RWPE1 (cell line): ENCODE results near the gene SYVN1.
A peak's percentile ranks its signal among the peaks of the same experiment; 100 is the strongest.

Experiments
- CTCF ChIA-PET: fragments of 350-600 bp; sonication (Branson Sonifier 250); formaldehyde crosslinking; extraction: SDS; loops from one replicate; lab custom pipeline; 2021; lab: Yijun Ruan, JAX
- POLR2A ChIA-PET: fragments of 400-600 bp; formaldehyde crosslinking; extraction: SDS; loops from one replicate; lab custom pipeline; 2020; ENCODE audit warnings: antibody characterized with exemption; ENCODE audit not compliant: low non-redundant PET; lab: Yijun Ruan, JAX
- DNase-seq: peaks from one replicate; pipeline ENCODE4 v3.0.0; 2012; ENCODE audit warnings: low spot score
- H3K27ac ChIP-seq: fragments of 450-650 bp; 2 replicates; pipeline ENCODE4 v1.5.1; 2017
- TF ChIP-seq, protein P1 (sequence below): fragments of 450-650 bp; conservative IDR thresholded peaks from 2 replicates; pipeline ENCODE4 v1.5.1; 2017; ENCODE audit warnings: low read depth, mild to moderate bottlenecking

Gene SYVN1

DNA sequence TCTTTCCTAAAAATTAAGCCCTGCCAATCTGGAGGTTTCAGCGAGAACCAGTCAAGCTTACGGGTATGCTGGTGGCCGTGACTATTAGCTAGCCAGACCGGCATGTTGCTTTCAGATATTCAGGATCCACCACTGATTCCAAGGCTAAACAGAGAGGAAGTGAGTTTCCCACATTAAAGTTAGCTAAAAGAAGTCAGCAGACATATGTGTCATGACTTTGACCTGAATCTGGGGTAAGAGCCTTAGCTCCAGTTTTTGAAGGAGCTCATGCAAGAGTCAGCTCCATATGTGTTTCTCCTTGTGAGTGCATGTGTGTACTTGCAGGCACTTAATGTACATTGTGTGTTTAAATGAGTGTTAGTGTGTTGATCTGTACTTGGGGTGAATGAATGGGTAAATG, 48.9 kb downstream of the SYVN1 start:
- TF ChIP-seq, protein P1, sequence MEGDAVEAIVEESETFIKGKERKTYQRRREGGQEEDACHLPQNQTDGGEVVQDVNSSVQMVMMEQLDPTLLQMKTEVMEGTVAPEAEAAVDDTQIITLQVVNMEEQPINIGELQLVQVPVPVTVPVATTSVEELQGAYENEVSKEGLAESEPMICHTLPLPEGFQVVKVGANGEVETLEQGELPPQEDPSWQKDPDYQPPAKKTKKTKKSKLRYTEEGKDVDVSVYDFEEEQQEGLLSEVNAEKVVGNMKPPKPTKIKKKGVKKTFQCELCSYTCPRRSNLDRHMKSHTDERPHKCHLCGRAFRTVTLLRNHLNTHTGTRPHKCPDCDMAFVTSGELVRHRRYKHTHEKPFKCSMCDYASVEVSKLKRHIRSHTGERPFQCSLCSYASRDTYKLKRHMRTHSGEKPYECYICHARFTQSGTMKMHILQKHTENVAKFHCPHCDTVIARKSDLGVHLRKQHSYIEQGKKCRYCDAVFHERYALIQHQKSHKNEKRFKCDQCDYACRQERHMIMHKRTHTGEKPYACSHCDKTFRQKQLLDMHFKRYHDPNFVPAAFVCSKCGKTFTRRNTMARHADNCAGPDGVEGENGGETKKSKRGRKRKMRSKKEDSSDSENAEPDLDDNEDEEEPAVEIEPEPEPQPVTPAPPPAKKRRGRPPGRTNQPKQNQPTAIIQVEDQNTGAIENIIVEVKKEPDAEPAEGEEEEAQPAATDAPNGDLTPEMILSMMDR = no peak
- ChIA-PET POLR2A (no interaction called here), CTCF (interaction anchor here (1.6 kb wide), 1 partner anchor 25 kb away, joined by 5 read pairs; no protein-coding TSS in a partner anchor)
- peak overlapping the region; percentile 86 for H3K27ac ChIP-seq
- DNase-seq = no peak

DNA sequence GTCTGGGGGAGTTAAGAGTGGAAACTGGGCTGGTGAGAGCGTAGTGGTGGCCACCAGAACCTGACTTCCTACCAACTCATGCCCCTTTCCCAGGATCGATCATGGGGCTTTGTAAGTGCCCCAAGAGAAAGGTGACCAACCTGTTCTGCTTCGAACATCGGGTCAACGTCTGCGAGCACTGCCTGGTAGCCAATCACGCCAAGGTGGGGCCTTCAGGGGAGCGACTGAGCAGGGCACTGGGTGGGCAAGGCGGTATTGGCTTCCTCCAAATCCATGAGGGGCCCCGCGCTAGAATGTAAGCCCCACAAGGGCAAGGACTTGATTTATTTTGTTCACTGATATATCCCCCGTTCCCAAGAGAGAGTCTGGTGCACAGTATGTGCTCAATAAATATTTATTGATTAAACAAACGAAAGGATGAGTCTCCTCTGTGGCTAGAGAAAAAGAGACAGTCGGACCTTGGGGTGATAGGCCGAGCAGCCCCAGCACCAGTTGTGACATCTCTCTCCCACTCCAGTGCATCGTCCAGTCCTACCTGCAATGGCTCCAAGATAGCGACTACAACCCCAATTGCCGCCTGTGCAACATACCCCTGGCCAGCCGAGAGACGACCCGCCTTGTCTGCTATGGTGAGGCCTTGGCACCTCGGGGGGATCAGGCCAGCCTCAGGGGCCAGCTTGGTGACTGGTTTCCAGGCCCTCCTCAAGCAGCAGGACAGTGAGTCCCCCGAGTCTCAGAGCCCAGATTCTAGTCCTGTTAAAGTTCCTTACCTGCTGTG, 49.5 kb downstream of the SYVN1 start:
- ChIA-PET POLR2A (no interaction called here), CTCF (interaction anchor here (1.6 kb wide), 1 partner anchor 26 kb away, joined by 5 read pairs; no protein-coding TSS in a partner anchor)
- no peak for DNase-seq
- H3K27ac ChIP-seq = peak overlapping the region; percentile 86
- TF ChIP-seq, protein P1 = no peak

DNA sequence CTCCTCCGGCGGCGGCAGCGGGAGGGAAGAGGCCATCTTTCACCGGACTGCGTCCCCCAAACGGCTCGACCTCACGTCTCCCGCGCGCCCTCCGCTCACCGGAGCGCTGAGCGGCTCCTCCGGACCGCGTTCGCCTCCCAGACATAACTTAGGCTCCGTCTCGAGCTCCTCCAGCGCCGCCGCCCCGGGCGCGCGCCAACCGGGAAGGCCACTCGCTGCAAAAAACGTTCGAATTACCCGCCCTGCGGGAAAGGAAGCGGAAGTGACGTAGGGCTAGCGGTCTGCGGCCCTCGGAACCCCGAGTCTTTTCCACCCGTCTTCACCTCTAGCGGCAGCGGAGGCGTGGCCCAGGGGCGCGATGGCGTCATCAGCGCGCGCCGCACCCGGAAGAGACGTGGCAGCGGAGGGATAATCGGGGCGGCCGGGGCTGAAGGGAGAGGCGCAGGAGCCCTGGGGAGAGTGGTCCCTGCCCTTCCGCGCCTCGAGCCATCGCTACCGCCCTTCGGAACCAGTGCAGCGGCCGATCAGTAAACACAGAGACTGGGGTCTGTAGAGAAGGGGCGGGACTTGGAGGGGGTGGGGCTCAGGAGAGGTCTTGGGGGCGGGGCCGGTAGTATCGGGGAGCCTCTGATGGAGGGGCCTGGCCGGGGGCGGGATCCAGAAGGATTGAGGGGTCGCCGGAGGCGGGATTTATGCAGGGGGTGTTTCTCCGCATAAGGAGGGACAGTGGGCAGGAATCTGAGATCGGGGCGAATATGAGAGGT, 50.3 kb downstream of the SYVN1 start, which contains the start of the genes CDCA5 and ZFPL1:
CDCA5 (minus strand) TSS at position 207 of the 764 bp plus-strand sequence; CDS start at position 145, 62 bp downstream.
ZFPL1 (plus strand) TSS at position 389 of the 764 bp plus-strand sequence. CDS start 477 bp downstream, outside the sequence.
- H3K27ac ChIP-seq = peak within 1 kb of the TSS; percentile 86
- peak; percentile 97 for DNase-seq
- TF ChIP-seq, protein P1 = no peak
- ChIA-PET CTCF (no interaction called here), POLR2A (interaction anchor here (0.7 kb wide), 1 partner anchor 26 kb away, joined by 3 read pairs; the partner anchor contains the start of gene NAALADL1)

DNA sequence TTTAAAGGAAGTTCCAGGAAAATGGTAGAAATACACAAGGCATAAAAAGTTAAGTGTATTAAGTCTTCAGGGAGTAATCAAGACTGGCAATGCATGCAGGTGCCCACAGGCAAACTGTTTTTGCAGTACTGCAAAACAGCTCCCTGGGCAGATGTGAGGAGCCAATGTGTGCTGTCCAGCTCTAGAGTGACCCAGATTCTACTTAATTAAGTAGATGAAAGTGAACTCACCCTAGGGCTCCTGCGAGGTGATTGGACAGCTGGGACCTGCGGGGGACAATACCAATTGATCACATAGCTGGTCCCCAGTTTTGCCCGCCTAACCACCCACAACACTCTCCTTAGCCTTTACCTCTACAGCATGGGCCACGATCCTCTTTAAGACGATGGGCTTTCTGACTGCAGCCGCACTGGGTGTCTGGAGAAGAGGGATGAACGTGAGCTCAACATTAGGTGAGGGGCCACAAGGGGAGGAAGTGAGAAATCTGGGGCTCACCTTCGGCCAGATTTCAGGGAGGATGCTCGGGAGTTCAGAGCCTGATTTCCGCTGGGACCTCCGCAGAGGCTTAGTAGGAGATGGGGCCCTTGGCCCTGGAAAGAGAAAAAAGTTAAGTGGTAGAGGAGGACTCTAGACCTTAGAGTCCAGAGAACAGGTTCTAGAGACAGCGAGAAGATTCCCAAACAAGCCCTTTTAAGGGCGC, 51.0 kb downstream of the SYVN1 start:
- CTCF ChIA-PET = no interaction called here
- DNase-seq = no peak
- H3K27ac ChIP-seq = peak overlapping the region; percentile 86
- TF ChIP-seq, protein P1 = no peak
- POLR2A ChIA-PET = interaction anchor here (0.7 kb wide), 1 partner anchor 25 kb away, joined by 3 read pairs; the partner anchor contains the start of gene NAALADL1

DNA sequence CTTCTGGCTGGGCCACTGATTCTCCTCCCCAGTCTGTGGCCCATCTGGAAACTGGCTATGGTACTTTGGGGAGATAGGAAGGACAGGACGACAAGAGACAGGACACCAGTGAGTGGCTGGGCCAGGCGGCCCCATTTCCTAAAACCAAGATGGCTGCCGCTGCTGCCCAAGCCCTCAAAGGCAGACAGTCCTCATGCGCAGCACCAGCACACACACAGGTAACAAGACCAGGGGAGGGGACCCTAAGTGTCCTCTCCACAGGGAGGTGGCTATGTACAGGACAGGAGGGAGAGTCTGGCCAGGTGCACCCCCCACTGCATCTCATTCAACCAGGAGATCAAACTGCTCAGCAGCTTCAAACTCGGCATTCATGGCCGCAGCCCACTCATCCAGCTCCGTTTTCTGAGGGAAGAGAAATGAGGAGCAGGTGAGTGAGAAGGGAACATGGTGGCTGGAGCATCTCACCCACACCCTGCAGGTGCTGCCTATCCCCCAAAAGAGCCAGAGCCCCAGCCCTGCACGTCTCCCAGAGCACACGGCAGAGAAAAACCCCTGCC, 55.5 kb downstream of the SYVN1 start:
- TF ChIP-seq, protein P1 = no peak
- ChIA-PET CTCF (interaction anchor here (0.7 kb wide), 1 partner anchor 15 kb away, joined by 4 read pairs; no protein-coding TSS in a partner anchor), POLR2A (no interaction called here)
- peak overlapping the region; percentile 47 for H3K27ac ChIP-seq
- no peak for DNase-seq
